GM08714 (cell line): ENCODE data around the gene MTERF2.

Source experiments
- H3K4me3 ChIP-seq: fragments of 200-500 bp; sonication (Bioruptor generic); 2 replicates; pipeline ENCODE4 v1.5.1; 2014; ENCODE audit warnings: mild to moderate bottlenecking, low read length, inconsistent platforms
- ZNF274 ChIP-seq: IDR thresholded peaks from 2 replicates; pipeline ENCODE4 v1.6.1; 2012; ENCODE audit warnings: mild to moderate bottlenecking, low read depth, low read length

MTERF2 gene

DNA sequence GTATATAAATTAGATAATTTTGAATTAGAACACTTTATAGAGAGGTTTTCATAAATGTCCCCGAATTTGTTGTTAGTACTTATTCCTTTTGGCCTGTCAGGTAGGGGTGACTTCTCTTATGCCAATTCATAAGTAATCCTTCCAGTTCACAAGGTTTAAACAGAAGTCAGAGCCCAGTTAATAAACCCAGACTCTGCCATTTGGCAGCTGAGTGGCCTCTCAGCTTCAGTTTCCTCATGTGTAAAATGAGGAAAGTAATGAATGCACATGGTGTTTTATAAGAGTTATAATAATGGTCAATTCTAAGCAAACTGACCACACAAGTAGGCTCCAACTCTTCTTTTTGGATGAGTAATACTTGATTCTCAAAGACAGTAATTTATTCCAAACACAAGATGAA is 10.3 kb downstream of the MTERF2 start:
- TF ChIP-seq ZNF274 = no peak
- H3K4me3 ChIP-seq = no peak overlapping the region

DNA sequence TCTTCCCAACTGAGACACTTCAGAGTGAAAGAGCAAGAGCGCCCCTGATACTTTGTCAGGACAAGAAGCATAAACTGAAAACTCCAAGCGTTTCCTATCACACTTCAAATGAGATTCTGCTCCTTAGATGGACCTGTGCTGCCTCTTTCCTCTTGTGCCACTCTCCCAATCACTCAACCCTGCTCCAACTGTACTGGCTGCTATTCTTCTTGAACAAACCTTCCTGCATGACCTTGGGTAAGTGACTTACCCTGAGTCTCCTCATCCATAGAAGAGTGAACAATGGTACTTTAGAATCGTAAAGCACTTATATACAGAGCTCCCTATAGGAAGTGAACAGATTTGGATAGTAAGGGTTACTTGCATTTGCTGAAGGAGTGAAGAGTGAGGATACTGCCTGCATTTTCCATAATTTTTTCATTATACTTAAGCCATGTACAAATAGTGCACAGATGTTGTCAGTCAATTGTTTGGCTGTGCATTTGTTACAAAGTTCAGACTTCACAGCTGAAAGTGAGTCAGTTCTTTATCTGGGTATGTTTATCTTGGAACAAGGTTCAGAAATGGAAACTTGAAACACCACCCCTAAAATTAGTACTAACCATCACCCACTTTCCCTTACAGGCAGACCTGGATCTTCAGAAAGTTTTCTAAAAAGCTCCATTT is 10.8 kb downstream of the MTERF2 start:
- TF ChIP-seq ZNF274 = no peak

DNA sequence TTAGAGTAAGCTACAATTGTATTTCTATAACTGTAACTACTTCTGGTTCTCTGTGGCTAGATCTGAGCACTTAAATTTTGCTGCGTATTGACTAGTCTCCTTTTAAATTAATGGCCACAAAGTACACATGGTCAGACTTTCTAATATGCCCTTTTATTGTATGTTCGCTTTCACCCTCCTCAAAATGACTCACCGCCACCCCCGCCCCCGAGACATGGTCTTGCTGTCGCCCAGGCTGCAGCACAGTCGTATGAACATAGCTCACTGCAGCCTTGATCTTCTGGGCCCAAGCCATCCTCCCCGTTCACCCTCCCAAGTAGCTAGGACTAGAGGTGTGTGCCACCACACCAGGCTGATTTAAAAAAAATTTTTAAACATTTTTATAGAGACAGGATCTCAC is 11.8 kb downstream of the MTERF2 start:
- H3K4me3 ChIP-seq = no peak overlapping the region
- no peak for TF ChIP-seq ZNF274

More for the DNA sequence above, 10.8 kb downstream of the MTERF2 start:
- H3K4me3 ChIP-seq = no peak overlapping the region

DNA sequence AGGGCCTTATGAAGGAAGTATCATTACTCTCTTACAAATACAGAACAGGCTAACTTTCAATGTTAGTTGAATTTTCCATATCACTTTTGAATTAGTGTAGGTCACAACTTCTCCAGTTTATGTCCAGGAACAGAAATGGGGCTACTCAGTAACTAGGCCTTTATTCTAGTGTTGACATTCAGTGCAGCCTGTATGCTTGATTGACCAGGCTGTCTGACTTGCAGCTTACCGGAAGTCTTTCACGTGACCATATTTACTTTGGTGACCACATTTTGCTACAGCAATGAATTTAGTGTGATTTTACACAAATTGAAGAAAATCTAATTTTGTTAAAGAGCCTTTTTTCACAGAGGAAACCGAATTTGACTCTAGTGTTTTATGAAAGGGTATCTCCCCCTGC is 12.4 kb downstream of the MTERF2 start:
- no peak for TF ChIP-seq ZNF274
- H3K4me3 ChIP-seq = no peak overlapping the region

DNA sequence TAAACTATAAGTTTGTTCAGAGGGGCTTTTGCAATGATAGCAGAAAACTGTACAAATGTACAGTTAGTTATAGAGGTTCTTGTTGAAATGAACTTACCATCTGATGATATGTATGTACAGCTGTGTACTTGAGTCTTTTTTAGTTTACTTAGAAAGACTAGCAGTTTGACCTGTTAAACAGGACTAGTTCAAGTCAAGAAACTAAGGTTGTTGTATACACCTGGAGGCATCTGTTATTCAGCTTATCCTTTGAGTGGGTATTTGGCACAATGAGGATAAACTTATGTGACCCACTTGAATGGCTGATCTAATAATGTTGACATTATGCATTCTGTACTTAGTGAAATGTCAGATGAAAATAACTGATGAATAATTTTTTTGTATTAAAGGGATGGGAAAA is 13.4 kb downstream of the MTERF2 start:
- no peak for TF ChIP-seq ZNF274
- no peak overlapping the region for H3K4me3 ChIP-seq

DNA sequence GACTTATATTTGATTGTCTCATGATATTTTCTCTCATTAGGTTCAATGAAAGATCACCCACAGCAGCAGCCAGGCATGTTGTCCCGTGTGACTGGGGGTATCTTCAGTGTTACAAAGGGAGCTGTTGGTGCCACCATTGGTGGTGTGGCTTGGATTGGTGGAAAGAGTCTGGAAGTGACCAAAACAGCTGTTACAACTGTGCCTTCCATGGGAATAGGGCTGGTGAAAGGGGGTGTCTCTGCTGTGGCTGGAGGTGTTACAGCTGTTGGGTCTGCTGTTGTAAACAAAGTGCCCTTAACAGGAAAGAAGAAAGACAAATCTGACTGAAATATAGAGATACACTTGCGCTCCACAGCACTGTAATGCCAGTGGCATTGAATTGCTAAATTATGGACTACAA is 15.9 kb downstream of the MTERF2 start:
- TF ChIP-seq ZNF274 = no peak
- H3K4me3 ChIP-seq = no peak overlapping the region

DNA sequence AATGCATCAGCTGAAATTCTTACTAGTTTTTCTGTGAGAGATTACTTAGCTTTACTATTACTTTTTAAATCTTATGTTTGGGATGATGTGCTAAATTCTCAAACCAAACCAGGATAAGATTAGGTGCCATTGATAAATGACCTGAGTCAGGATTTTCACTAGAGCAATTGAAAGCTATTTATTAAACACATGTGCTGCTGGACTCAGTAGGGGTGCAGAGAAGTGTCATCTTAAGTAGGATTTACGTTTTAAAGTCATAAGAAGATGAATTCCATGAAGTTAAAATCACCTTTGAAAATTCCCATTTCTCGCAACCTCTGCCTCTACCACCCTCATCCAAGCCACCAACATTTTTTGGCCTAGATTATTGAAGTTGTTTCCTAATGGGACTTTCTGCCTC is 22.4 kb downstream of the MTERF2 start:
- no peak overlapping the region for H3K4me3 ChIP-seq
- TF ChIP-seq ZNF274 = no peak

DNA sequence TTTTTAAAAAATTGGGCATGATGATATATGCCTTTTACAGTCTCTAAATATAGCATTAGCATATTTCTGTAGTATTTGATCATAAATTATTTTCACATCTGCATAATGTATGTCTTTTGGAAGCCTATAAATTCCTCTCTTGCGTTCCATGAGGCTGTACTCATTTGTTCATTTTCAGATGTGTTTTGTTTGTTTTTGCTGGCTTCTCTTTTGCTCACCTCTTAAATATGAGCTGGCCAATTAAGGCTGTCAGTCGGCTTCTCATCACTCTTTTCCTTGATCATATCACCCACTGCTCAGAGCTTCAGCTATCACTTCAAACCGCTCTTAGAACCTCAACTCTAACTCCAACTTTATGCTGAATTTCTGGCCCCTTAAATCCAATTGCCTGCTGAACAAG is 24.7 kb downstream of the MTERF2 start:
- no peak overlapping the region for H3K4me3 ChIP-seq
- no peak for TF ChIP-seq ZNF274

DNA sequence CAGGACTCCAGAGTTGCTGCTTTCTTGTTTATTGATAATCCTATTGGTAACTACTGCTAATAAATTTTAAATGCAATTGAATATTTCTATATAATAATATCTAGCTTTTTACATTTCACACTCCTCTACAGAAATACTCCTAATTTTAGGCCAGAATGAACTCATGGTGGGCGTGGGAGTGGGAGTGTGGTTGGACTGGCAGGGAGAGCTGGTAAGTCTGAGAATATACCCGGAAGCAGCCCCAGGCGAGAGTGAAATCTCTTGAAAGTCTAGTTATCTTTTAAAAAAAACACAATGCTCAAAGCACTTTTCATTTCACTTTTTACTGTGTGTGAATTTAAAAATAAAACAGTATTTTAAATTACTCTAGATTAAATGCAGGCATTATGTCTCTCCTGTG is 26.5 kb downstream of the MTERF2 start:
- no peak for TF ChIP-seq ZNF274
- no peak overlapping the region for H3K4me3 ChIP-seq

DNA sequence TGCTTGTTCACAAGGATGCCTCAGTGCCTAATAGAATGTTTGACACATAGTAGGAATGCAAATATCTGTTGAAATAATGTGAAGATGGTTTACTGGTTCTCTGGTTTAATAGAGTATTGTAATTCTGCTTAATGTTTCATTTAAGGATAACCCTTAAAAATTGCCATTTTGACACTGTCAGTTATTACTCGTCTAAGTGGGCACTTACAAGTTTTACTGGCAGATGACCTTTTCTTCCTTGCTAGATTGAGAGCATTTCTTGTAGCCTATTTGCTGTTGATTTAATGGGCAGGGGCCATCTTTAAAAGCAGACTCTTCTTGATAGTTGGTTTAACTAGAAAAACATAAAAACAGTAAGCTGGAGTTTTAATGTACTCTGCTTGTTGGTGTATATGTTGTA is 29.4 kb downstream of the MTERF2 start:
- TF ChIP-seq ZNF274 = no peak
- peak overlapping the region; percentile 89; the same call in 1 of the 2 replicates for H3K4me3 ChIP-seq

DNA sequence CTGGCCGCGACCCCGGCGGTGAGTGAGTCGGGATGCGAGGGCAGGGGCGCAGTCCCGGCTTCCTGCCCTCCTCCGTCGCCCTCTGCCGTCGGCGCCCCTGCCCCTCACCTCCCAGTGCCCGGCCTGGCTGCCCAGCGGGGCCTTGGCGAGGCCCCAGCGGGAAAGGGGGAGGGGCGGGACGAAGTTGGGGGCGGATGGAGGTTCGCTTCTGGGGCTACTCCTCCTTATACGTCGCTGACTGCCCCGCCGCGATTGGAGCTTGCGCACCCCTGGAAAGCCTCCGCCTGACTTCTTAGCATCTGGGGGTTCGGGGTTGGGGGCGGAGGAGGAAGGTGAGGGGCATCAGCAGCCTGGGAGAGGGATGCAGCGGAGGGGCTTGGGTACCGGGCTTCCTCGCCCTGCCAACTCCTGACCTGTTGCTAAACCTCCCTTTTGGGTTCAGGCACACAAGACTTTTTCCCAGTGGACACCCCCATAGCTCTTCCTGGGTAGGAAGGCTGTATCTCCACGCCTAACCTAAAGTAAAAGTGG is 30.8 kb downstream of the MTERF2 start:
- TF ChIP-seq ZNF274 = no peak
- peak overlapping the region; percentile 89 for H3K4me3 ChIP-seq

DNA sequence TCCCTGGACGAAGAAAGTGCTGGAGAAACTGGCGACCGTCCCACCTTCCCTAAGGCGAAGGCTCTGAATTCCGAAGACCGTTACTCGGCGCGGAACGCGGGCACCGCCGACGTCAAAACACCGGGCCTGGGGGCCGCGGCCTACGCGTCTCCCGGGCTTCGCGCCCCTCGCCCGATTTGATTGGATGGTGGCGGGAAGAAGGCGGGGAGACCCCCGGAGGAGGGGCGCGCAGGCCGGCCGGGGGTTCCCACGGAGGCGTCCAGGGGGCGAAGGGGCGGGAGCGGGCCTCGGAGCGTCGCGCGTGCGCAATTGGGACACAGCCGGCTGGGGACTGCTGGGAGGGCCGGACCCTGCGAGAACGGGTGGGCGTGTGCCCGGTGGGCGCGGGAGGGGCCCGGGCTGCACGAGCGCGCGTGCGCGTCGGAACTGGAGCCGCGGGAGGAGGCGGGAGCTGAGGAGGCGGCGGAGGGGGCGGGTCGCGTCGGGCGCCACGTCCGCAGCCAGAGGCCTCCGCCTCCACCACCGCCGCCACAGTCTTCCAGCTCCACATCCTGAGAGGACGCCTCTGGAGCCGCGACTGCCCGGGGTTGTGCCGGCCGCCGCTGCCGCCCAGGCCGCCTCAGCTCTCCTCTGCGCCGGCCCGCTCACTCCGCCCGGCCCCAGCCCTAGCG is 31.4 kb downstream of the MTERF2 start, which contains the start of gene TMEM263:
Gene TMEM263, plus strand, starts transcription at position 531 of the 671 bp plus-strand sequence. CDS start 11,210 bp downstream, outside the sequence.
- peak within 1 kb of the TSS; percentile 89 for H3K4me3 ChIP-seq
- no peak for TF ChIP-seq ZNF274

DNA sequence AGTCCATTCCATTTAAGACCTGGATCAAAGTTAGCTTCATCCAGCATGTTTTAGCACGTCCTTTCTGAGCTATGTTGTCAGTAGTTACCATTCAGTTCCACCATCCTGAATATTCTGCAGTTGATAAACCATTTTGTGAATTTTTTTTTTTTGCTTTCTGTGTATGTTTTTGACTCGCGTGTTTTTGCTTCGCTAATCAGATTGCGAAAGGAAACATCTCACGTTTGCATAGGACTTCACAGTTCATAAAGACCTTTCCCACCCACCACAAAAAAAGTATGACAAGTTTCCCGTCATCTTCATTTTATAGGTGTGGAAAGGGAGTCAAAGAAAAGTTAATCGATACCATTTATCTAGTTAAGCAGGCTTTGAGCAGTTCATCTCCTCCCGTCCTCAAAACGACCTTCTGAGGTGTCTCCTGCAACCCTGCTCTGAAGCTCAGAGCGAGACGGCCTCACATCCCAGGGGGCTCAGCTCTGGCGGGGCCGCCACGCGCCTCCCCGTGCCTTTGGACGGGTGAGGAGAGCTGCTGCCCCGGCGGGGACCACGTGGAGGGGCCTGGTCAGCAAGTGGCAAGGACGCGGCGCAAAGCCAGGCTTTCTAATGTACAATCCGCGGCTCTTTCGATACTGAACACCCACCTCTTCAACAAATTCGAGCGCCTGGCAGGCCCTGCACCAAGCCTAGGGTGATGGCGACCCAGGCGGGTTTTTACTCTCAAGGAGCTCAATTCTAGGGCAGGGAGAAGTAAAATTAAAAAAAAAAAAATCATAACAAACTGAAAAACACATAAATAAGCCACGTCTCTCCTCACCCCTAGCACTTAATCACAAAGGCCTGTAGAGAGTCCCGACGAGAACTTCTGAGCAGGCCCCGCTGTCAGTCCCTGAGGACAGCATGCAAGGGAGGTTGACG is 32.2 kb downstream of the MTERF2 start:
- TF ChIP-seq ZNF274 = no peak
- peak overlapping the region; percentile 89 for H3K4me3 ChIP-seq
